Measurements from ENCODE around the gene SLC35E2B. TPM values are rescaled to one million over a fixed set of nuclear protein-coding genes. Genes with fewer than 3 reads are reported as not detected.
A peak's percentile ranks its signal among the peaks of the same experiment; 100 is the strongest.

The SLC35E2B gene
- total and polyA plus RNA-seq, 2 of the 8 experiments (the other 6 are each of a cell fraction or from before 2014, with no cell fraction given), result 25.9 to 46.7 TPM

GRCh38 chr1:1616838-1617237, 75.8 kb downstream of the SLC35E2B start:
- Histone ChIP-seq H2AK5ac (ENCODE audit: low read depth, low read length) (no peak overlapping the region), H4K91ac (replicated peaks; ENCODE audit: insufficient read length, low read length) (no peak overlapping the region), H3K14ac (ENCODE audit: insufficient read length) (no peak overlapping the region), H3K4me2 (ENCODE audit: insufficient read depth in 1 of 2, low read depth in 2 of 2, low read length in 2 of 2) (peak overlapping the region; percentile 62 to 94), H3K9ac (replicated peaks in 1 of 4; ENCODE audit: extremely low read depth in 1 of 4, low read depth in 3 of 4, low read length in 3 of 4) (no peak overlapping the region), H3K23ac (ENCODE audit: insufficient read length) (no peak overlapping the region), H3K18ac (ENCODE audit: extremely low read depth, low read length) (no peak overlapping the region), H4K20me1 (replicated peaks in 1 of 2; ENCODE audit: control insufficient read depth in 1 of 2, insufficient read depth in 2 of 2, low read length in 2 of 2) (peaks cover 6 to 24% of the 10 kb centered on the region in 2 experiments), H3K79me2 (ENCODE audit: control insufficient read depth in 1 of 2, insufficient read depth in 2 of 2, low read length in 2 of 2) (peaks cover 0 to 13% of the 10 kb centered on the region in 2 experiments; a peak in 2 of 4 replicates), H3K79me1 (ENCODE audit: low read depth, low read length) (peaks cover 3% of the 10 kb centered on the region), H3K27me3 (replicated peaks in 1 of 4; ENCODE audit: control insufficient read depth in 3 of 4, extremely low read depth in 1 of 4, insufficient read depth in 3 of 4, low read length in 3 of 4) (no peaks in the 10 kb centered on the region; a peak in 1 of 7 replicates), H2BK120ac (replicated peaks; ENCODE audit: low read depth, low read length) (no peak overlapping the region), H3K56ac (replicated peaks; ENCODE audit: insufficient read length, low read depth, low read length) (no peak overlapping the region), H3K23me2 (ENCODE audit: low read depth, low read length) (peaks cover 6% of the 10 kb centered on the region; the same call in 1 of the 2 replicates), H4K8ac (ENCODE audit: extremely low read depth, insufficient read depth, low read length) (0 out of 2 replicates have a peak overlapping the region, but pooled peaks have one; percentile 28), H3K9me3 (ENCODE audit: insufficient read depth in 2 of 2, low read depth in 1 of 2, low read length in 1 of 2) (no peaks in the 10 kb centered on the region), H3K36me3 (ENCODE audit: control insufficient read depth in 2 of 4, insufficient read depth in 4 of 4, low read length in 3 of 4) (no peaks in the 10 kb centered on the region), H4K5ac (ENCODE audit: insufficient read length, low read depth, low read length) (no peak overlapping the region), H3K4me1 (replicated peaks in 1 of 4; ENCODE audit: control insufficient read depth in 3 of 4, insufficient read depth in 4 of 4, low read length in 3 of 4) (peaks cover 0 to 13% (median 5%) of the 10 kb centered on the region in 4 experiments; a peak in 5 of 7 replicates), H2BK5ac (ENCODE audit: low read depth, low read length) (no peak overlapping the region), H2BK20ac (ENCODE audit: low read length) (no peak overlapping the region), H2BK12ac (ENCODE audit: low read depth, low read length) (no peak overlapping the region), H3K4ac (replicated peaks; ENCODE audit: insufficient read length, low read depth, low read length) (no peak overlapping the region), H3K4me3 (ENCODE audit: extremely low read depth in 1 of 4, insufficient read depth in 2 of 4, low read depth in 3 of 4, low read length in 4 of 4) (peak overlapping the region; percentile 80 to 97 (median 92); a peak in 5 of 8 replicates), H2BK15ac (ENCODE audit: low read length) (no peak overlapping the region), H3K27ac (ENCODE audit: low read depth, low read length) (no peak overlapping the region), H2AFZ (ENCODE audit: low read length) (no peak overlapping the region)
- TF ChIP-seq RFX5 (IDR thresholded peaks at IDR 0.05; ENCODE audit: borderline replicate concordance, low read depth, low read length), result no peak
- TF ChIP-seq EGR1 (IDR thresholded peaks at IDR 0.05; ENCODE audit: borderline replicate concordance, low read depth, low read length), result no peak
- TF ChIP-seq SIN3A (conservative IDR thresholded peaks at IDR 0.05 in 1 of 2, IDR thresholded peaks at IDR 0.05 in 1 of 2; ENCODE audit: low read depth in 1 of 2, low read length in 2 of 2), result no peak
- no peak for TF ChIP-seq NANOG (IDR thresholded peaks at IDR 0.05; ENCODE audit: insufficient read depth, low read depth, low read length, poor library complexity, severe bottlenecking)
- no peak for TF ChIP-seq SP1 (IDR thresholded peaks at IDR 0.05; ENCODE audit: low read depth, low read length)
- ChIA-PET CTCF (ENCODE audit: partially characterized antibody) (interaction anchor here (1.4 kb wide), 1 partner anchor 70 kb away, joined by 3 read pairs; no protein-coding TSS in a partner anchor), POLR2A (ENCODE audit: partially characterized antibody) (interaction anchor here (2.5 to 4.6 kb wide), 2 partner anchors 10 to 13 kb away, joined by 8 to 34 read pairs; partner anchors contain the start of gene MMP23B)
- DNase-seq (ENCODE audit: low read depth in 1 of 2, low spot score in 2 of 2) (no peak), FAIRE-seq (no peak)
- WGBS, 2 experiments (ENCODE audit: extremely low coverage in 1 of 2, insufficient coverage in 1 of 2, insufficient read length in 1 of 2, insufficient replicate concordance in 2 of 2, low coverage in 1 of 2, low lambda C conversion rate in 2 of 2, missing lambda C conversion rate in 1 of 2), result 87% methylated on average over 17 of the region's 19 CpGs; no CpG with 5 or more reads in 1 of the 2 experiments

All from H1 (cell line).